GM18867 (cell line): ENCODE measurements around the gene BCOR.

Source experiments
- ATAC-seq: cut with Tn5 transposase; IDR thresholded peaks from one replicate; pipeline ENCODE4 v1.9.1; 2021; ENCODE audit warnings: mild to moderate bottlenecking, moderate library complexity; ENCODE audit not compliant: unreplicated experiment

Gene BCOR

DNA sequence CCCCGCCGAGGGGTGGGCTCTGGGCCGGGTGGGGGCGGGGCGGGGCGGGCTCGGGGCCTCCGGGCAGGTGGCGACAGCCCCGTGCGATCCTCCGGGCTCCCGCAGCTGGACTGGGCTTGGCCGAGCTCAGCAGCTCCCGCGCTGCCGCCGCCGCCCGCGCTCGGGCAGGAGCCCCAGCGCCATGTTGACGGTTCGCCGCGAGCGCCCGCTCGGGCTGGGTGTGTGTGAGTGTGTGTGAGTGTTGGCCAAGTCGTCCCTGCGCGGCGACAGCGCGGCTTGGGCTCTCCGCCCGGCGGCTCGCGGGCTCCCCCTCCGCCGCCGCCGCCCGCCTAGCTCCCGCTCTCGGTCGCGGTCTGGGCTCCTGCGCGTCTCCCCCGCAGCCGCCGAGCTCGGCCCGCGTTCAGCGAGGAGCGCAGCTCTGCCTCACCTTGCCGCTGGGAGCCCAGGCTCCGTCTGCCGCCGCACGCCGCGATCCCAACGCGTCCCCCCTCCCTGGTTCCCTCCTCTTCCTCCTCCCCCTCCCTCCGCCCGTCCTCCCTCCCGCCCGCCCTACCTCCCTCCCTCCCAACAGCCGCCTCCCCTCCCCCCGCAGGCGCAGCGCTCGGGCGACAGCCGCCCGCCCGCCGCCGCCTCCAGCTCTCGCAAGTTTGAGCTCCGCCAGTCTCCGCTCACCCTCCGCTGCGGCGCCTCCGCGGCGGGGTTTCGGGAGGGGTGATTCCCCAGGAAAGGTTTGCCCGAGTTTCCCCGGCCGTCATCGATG, at the start of gene BCOR:
Gene BCOR (minus strand): TSS at position 455 of the 760 bp plus-strand sequence. CDS start 20,029 bp downstream, outside the sequence.
- ATAC-seq: peak; percentile 25

- no peak for ATAC-seq
Observed at GRCh38 chrX:40147126-40147952, 49.6 kb upstream of the BCOR start.

DNA sequence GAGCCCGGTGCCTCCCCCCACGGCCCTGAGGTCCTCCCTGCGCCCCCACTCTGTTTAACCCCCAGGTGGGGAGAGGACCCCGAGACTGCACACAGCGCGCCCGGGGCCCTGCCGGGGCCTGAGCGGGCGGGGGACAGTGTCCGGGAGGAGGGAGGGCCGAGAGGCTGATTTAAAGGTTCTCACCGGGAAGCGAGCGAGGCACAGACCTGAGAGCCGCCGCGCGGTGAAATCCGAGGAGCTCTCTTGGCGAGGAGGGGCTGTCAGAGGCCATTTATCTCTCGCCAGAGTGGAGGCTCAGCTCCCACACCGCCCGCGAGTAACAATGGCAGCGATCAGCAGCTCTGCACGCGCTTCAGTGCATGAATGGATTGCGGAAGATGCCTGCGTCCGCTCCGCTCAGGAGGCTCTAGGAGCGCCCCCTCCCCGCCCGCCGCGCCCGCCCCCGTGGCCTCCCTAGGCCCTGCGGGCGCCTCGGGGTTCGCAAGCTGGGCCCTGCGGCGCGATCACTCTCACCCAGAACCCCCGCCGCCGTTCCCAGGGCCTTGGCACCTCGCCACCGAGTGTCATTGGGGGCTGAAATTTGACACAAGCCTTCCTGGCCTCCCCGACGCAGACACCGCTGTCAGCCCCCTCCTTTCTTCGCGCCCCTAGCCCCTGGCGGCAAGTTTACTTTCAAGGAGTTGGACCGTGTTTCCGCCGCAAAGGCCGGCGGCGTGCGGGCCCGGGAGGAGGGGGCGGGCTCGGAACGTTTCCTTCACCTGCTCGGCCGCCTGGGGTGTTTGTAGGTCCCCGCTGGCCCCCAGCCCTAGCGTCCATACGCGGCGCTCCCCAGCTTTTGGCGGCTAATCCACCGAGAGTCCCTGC, 48.7 kb upstream of the BCOR start:
- no peak for ATAC-seq

GRCh38 chrX:40145923-40146261, 48.1 kb upstream of the BCOR start:
- no peak for ATAC-seq

DNA sequence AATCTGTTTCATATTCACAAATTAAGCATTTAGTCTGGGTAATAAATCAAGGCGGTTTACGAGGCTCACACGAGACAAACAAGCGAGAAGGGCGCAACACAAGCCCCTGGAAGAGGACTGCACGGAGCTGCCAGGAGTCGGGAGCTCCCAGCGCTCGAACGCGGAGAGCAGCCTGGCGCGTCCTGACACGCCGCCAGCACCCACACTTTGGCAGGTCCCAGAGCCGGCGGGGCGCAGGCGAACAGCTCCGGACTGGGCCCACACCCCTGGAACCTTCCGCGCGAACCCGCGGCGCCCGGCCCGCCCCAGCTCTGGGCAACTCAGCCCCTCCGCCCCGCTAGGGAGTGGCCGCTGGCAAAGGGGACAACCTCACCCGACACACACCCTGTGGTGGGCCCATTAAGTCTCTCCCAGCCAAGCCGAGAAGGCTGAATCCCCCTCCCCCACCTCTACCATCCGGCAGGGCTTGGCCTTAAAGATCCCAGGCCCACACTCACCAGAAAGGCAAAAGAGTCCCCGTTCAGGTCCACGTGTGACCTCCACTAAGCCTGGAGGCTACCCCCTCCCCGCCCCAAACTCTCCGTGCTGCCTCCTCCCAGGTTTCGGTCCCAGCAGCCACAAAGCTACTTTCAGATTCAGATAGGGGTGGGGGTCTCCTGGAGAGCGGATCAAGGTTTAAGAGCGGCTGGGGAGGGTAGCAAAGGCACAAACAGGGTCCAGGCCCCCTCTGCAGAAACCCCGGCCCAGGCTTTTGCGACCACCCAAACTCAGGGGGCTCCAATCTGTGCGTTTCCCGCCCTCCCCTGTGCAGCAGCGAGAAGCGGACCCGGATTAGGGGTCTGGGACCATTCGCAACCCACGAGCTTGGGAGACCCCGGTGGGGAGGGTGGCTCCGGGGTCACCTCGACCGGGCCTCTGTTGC, 47.5 kb upstream of the BCOR start:
- no peak for ATAC-seq

DNA sequence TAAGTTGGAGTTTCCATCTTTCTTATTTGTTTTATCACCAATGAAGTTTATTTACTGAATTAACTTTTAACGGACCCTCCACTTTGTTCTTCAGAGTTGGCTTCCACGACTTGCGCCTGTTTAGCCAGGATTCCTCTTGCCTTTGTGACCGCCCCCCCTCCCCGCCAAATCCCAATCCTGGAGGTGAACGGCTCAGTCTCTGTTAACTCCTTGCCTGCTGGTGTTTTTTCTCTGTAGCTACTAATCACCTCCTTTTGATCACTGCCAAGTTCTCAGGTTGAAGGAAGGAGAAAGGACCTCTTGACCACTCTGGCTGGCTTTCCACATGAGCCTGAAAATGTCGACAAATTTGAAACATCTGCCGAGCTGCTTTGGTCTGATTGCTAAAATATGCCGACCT, 46.8 kb upstream of the BCOR start:
- ATAC-seq: no peak

DNA sequence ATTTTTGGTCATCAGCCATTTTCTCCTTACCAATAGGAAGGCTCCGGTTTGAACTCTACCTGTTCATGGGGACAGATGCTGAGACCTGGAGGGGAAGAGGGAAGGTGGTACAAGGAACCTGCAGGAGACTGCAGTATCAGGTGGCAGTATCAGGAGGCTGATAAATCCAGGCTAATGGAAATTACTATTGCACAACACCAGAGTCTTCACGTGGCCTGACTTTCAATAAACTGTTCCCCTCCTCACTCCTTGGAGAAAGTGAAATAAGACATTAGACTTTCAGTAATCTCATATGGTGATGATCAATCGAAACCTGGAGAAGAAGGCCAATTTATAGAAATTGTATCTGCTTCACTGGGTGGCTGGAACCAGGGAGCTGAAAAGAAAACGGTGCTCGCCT, 46.2 kb upstream of the BCOR start:
- ATAC-seq: no peak

- ATAC-seq: no peak
Observed at GRCh38 chrX:40143001-40143400, 45.2 kb upstream of the BCOR start.

DNA sequence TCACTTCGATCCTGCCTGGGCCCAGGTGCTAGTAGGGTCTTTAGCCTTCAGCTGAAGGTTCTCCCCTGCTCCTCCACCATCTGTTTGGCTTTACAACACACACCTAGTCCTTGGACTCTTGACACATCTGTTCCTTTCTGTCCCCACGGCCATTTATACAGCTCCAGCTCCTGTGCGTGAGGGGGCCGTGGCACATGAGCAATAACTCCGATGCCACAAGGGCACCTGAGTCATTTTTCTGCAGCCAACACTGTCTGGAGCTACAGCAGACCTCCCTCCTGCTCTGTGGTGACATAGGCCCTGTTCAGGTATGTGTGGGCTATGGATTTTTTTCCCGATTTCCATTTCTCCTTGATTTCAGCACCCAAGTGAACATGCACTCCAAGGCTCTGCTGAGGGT, 44.7 kb upstream of the BCOR start:
- ATAC-seq: no peak

GRCh38 chrX:40140706-40141499, 43.1 kb upstream of the BCOR start:
- no peak for ATAC-seq

GRCh38 chrX:40132751-40133150, 35.0 kb upstream of the BCOR start:
- no peak for ATAC-seq

DNA sequence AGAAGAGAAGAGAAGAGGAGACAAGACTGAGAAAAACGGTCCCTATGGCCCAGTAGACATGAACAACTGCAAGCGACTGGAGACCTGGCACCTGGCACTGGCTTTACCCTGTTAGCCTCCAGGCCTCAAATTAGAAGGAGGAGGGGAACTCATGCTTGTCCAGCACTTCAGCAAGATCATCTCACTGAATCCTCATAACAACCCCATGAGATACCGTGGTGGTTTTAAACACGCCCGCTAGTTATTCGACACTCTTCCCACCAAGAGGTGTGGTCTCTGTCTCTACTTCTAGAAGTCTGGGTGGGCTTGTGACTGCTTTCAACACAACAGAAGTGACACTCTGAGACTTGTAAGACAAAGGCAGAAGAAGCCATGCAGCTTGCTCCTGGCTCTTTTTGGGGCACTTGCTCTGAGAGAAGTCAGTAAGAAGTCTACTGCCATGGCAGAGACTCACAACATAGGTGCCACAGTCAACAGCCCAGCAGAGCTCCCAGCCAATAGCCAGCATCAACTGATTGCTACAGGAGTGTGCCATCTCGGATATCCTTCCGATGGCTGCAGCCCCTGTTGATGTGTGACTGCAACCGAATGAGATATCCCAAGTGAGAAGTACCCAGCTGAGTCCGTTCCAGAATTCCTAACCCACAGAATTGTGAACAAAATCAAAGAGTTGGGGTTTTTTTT, 34.0 kb upstream of the BCOR start:
- no peak for ATAC-seq

GRCh38 chrX:40130207-40130606, 32.4 kb upstream of the BCOR start:
- ATAC-seq: no peak

- no peak for ATAC-seq
Observed at GRCh38 chrX:40127052-40127451, 29.3 kb upstream of the BCOR start.

GRCh38 chrX:40122487-40122886, 24.7 kb upstream of the BCOR start:
- no peak for ATAC-seq

DNA sequence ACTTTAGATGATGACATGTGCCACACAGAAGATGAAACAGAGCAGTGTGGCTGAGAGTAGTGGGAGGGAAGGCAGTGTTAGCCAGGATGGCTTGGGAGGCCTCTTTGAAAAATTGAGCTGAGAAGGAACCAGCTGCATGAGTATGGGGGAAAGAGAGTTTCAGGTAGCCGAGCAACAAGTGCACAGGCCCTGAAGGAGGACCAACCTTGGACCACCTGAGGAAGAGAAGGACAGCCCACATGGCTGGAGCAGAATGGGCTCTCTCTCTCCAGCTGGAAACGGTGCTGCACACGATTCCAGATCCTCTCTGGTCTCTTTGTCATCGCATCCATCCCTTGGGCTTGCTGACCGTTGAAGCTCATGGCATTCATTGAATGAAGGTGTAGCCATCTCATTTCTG, 23.9 kb upstream of the BCOR start:
- no peak for ATAC-seq

GRCh38 chrX:40120838-40121580, 23.3 kb upstream of the BCOR start:
- ATAC-seq: no peak

DNA sequence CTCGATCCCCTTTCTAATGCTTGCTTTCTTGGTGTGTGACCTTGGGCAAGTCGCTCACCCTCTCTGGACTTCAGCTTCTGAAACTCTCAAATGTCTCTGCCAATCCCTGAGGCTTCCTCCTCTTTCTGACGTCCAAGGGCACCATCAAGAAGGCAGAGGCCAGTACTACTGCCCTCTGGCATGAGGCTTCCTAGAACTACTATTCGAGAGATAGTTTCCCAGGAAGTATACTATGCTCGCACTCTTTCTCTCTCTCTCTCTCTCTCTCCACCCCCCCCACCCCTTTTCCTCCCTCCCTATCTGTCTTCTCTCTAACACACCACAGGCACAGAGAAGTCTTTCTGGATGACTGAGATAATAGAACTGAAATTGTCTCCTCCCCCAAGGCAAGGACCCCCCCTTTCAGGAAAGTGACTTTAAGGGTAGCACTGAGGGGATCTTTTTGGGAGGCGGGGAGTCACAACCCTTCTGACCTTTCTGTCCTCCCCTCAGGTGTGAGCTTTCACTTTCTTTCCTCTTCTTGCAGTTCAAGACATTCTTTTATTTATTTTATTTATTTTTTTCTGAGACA, 20.0 kb upstream of the BCOR start:
- ATAC-seq: no peak
